HFFc6 (cell line): ENCODE measurements around the gene TTC39A. TPM values are rescaled to one million over a fixed set of nuclear protein-coding genes. Genes with fewer than 3 reads are reported as not detected.

Experiments used
- DNase-seq: peaks from one replicate; pipeline ENCODE4 v3.0.0-alpha.2; 2018
- H3K27ac Mint-ChIP-seq: 2 replicates; pipeline ENCODE4 v1.8.0; 2020; ENCODE audit warnings: mild to moderate bottlenecking, mixed read lengths
- H3K27me3 Mint-ChIP-seq: 2 replicates; pipeline ENCODE4 v1.8.0; 2021; ENCODE audit warnings: mild to moderate bottlenecking, moderate library complexity, mixed read lengths; ENCODE audit not compliant: insufficient read depth
- H3K36me3 Mint-ChIP-seq: 2 replicates; pipeline ENCODE4 v1.8.0; 2021; ENCODE audit warnings: low read depth, mixed read lengths
- H3K4me1 Mint-ChIP-seq: 2 replicates; pipeline ENCODE4 v1.8.0; 2020; ENCODE audit warnings: low read depth, mixed read lengths
- H3K4me3 Mint-ChIP-seq: 2 replicates; pipeline ENCODE4 v1.8.0; 2020; ENCODE audit warnings: mild to moderate bottlenecking, moderate library complexity, mixed read lengths
- H3K9me3 Mint-ChIP-seq: 2 replicates; pipeline ENCODE4 v1.8.0; 2020; ENCODE audit warnings: mild to moderate bottlenecking, mixed read lengths
- CTCF ChIP-seq: fragments of 200-600 bp; sonication (generic); IDR thresholded peaks from 2 replicates; pipeline ENCODE4 v1.5.0; 2021; ENCODE audit warnings: antibody characterized with exemption, mild to moderate bottlenecking
- total RNA-seq, 6 experiments: library from RNA; stranded (reverse); fragmentation: NEBNext Ultra II Directional; extraction: Animal tissue kit (Norgen Biotek cat#: 25700); gene quantifications; 2 replicates in 1 of 6; 3 replicates in 5 of 6; pipeline ENCODE4 v1.2.3, GENCODE V29; 2021

The TTC39A gene
- total RNA-seq, 6 experiments from 2014 or later, result 0.10 to 0.52 (median 0.17) TPM; not detected in 2

DNA sequence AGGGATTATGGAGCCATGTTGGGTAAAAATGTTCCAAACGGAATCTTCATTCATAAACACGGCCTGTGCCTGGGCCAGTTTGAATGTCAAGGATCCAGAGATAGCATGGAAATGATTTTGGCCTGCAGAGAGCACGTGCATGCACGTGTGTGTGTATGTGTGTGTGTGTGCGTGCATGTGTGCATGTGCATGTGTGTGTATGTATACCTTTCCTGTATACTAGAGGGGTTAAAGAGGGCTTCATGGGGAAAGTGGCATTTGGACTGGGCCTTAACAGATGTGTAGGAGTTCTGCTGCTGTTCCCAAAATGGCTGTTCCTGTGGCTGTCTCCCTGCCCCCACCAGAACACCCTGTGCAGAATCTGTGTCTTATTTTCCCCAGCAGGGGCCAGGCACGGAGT is 21.7 kb downstream of the TTC39A start:
- TF ChIP-seq CTCF, result no peak
- no peak for DNase-seq
- H3K36me3 Mint-ChIP-seq, result no peaks in the 10 kb centered on the region
- no peaks in the 10 kb centered on the region for H3K27me3 Mint-ChIP-seq
- H3K4me1 Mint-ChIP-seq, result peaks cover 12% of the 10 kb centered on the region
- no peak overlapping the region for H3K4me3 Mint-ChIP-seq
- H3K27ac Mint-ChIP-seq, result no peak overlapping the region
- no peaks in the 10 kb centered on the region for H3K9me3 Mint-ChIP-seq

- Mint-ChIP-seq H3K9me3 (no peaks in the 10 kb centered on the region), H3K27me3 (no peaks in the 10 kb centered on the region), H3K4me3 (no peak overlapping the region), H3K27ac (no peak overlapping the region), H3K4me1 (peaks cover 8% of the 10 kb centered on the region), H3K36me3 (no peaks in the 10 kb centered on the region)
- no peak for TF ChIP-seq CTCF
- no peak for DNase-seq
Observed at GRCh38 chr1:51306950-51307349, 23.4 kb downstream of the TTC39A start.

DNA sequence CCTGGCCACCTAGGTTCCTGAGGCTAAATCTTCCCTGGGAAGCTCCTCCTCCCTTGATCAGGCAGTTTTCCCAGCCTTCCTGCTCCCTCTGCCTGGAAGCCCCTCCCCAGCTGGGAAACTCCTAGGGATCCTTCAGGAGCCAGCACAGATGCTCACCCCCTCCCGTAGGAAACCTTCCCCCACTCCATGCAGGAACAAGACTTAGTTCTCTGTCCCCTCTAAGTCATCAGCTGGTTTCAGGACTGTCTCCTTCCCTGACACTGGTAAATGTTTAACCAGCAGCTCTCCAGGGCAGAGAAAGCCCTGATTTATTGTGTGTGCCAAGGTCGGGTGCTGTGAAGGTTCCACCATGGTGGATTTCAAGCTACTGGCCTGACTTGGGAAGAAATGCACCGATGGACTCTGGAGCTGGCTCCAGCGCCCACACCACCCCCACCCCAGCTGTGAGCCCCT is 25.0 kb downstream of the TTC39A start:
- Mint-ChIP-seq H3K27me3 (no peaks in the 10 kb centered on the region), H3K9me3 (no peaks in the 10 kb centered on the region), H3K36me3 (no peaks in the 10 kb centered on the region), H3K4me3 (no peak overlapping the region), H3K4me1 (peaks cover 8% of the 10 kb centered on the region; the same call in 1 of the 2 replicates), H3K27ac (no peak overlapping the region)
- DNase-seq, result no peak
- no peak for TF ChIP-seq CTCF

GRCh38 chr1:51304360-51304759 is 26.0 kb downstream of the TTC39A start:
- H3K27me3 Mint-ChIP-seq, result no peaks in the 10 kb centered on the region; the same call in 1 of the 2 replicates
- TF ChIP-seq CTCF, result no peak
- no peak for DNase-seq
- no peaks in the 10 kb centered on the region for H3K9me3 Mint-ChIP-seq
- H3K4me1 Mint-ChIP-seq, result peaks cover 8% of the 10 kb centered on the region; the same call in 1 of the 2 replicates
- no peak overlapping the region for H3K4me3 Mint-ChIP-seq
- no peaks in the 10 kb centered on the region for H3K36me3 Mint-ChIP-seq
- H3K27ac Mint-ChIP-seq, result no peak overlapping the region; the same call in 1 of the 2 replicates

DNA sequence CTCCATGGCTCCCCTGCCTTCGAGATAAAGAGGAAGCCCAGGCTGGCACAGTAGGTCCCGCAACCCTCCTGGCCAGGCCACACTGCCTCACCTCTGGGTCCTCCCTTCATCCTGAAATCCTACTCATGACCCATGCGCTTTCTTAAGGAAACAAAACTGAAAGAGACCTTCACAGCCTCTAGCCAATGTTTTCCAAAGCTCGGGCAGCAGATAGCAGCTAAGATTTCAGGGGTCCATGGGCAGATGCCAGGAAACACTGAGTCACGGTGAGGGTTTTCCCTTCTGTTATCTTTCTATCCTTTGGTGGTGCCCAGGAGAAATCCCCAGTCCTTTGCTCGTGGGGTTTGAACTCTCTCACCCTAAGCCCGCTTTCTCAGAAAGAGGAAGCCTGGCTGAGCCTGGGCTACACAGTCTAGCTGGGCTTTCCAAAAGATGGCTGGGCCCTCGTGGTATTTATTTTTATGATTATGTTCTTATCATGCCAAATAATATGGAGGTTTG is 26.6 kb downstream of the TTC39A start:
- no peak for DNase-seq
- no peak for TF ChIP-seq CTCF
- no peaks in the 10 kb centered on the region for H3K36me3 Mint-ChIP-seq
- no peak overlapping the region for H3K4me3 Mint-ChIP-seq
- peaks cover 8% of the 10 kb centered on the region; the same call in 1 of the 2 replicates for H3K4me1 Mint-ChIP-seq
- H3K27me3 Mint-ChIP-seq, result no peaks in the 10 kb centered on the region; the same call in 1 of the 2 replicates
- peak overlapping the region; percentile 25; the same call in 1 of the 2 replicates for H3K27ac Mint-ChIP-seq
- H3K9me3 Mint-ChIP-seq, result no peaks in the 10 kb centered on the region
